IMR-90 (cell line): Measurements from ENCODE around the gene THADA.

Experiments
- CTCF ChIP-seq: conservative IDR thresholded peaks from 2 replicates; pipeline ENCODE4 v1.5.1; 2012; ENCODE audit warnings: mild to moderate bottlenecking, low read depth, low read length, improper control_type of control experiment
- ELK1 ChIP-seq: fragments of 150-350 bp; IDR thresholded peaks from 2 replicates; pipeline ENCODE4 v1.6.1; 2016; ENCODE audit warnings: low read depth, mild to moderate bottlenecking, low read length, moderate library complexity, borderline replicate concordance
- MAFK ChIP-seq: IDR thresholded peaks from 2 replicates; pipeline ENCODE4 v1.6.1; 2012; ENCODE audit warnings: low read depth, low read length, improper control_type of control experiment
- POLR2A ChIP-seq: IDR thresholded peaks from 2 replicates; pipeline ENCODE4 v1.6.1; 2012; ENCODE audit warnings: mild to moderate bottlenecking, low read depth, low read length
- RCOR1 ChIP-seq: IDR thresholded peaks from 2 replicates; pipeline ENCODE4 v1.6.1; 2012; ENCODE audit warnings: mild to moderate bottlenecking, low read length, improper control_type of control experiment; ENCODE audit not compliant: insufficient replicate concordance

- TF ChIP-seq ELK1 (no peak), CTCF (no peak), RCOR1 (no peak), POLR2A (no peak), MAFK (no peak)
Observed at GRCh38 chr2:43525506-43525905, 70.3 kb downstream of the THADA start.
